ENCODE data around the gene ADCK2. TPM values are rescaled to one million over a fixed set of nuclear protein-coding genes. Genes with fewer than 3 reads are reported as not detected.

ADCK2 gene
- total and polyA plus RNA-seq, 9 of the 15 experiments (the other 6 are each of a cell fraction or from before 2014, with no cell fraction given) = 0.08 to 14.3 (median 9.7) TPM

GRCh38 chr7:140645166-140645900, 27.4 kb upstream of the ADCK2 start (continued):
- TF ChIP-seq REST (IDR thresholded peaks at IDR 0.05; ENCODE audit: borderline replicate concordance) (peak; percentile 36), REST (CRISPR knock-in tag; IDR thresholded peaks at IDR 0.05; ENCODE audit: low read depth) (no peak), CTCF (IDR thresholded peaks at IDR 0.05 in 2 of 3, conservative IDR thresholded peaks at IDR 0.05 in 1 of 3; ENCODE audit: insufficient read depth in 2 of 3, low read depth in 1 of 3, low read length in 3 of 3) (peak; percentile 65 to 88 (median 75))
